ENCODE measurements around the gene PKM.

The PKM gene

GRCh38 chr15:72205273-72205672 is 25.7 kb downstream of the PKM start:
- H3K18ac ChIP-seq (ENCODE audit: low read length) = no peak overlapping the region
- H3K27ac ChIP-seq (replicated peaks; ENCODE audit: low read length) = no peak overlapping the region
- H2AK5ac ChIP-seq (ENCODE audit: low read depth, low read length) = no peak overlapping the region
- H3K4ac ChIP-seq (ENCODE audit: low read length) = no peak overlapping the region
- H4K8ac ChIP-seq (ENCODE audit: low read depth, low read length) = no peak overlapping the region
- peaks cover 7% of the 10 kb centered on the region for H3K79me1 ChIP-seq (ENCODE audit: low read depth, low read length)
- DNase-seq (ENCODE audit: low spot score) = no peak
- H3K14ac ChIP-seq (ENCODE audit: low read length) = no peak overlapping the region
- no peaks in the 10 kb centered on the region for H3K4me1 ChIP-seq (ENCODE audit: control insufficient read depth in 2 of 2, insufficient read depth in 1 of 2, low read depth in 1 of 2, low read length in 2 of 2)
- WGBS, 2 donors (ENCODE audit: extremely low coverage in 2 of 2, insufficient read length in 2 of 2, insufficient replicate concordance in 1 of 2) = no CpG with 5 or more reads among the region's 2 CpGs
- H3K9me3 ChIP-seq (replicated peaks in 1 of 2; ENCODE audit: control insufficient read depth in 2 of 2, insufficient read depth in 1 of 2, low read depth in 1 of 2, low read length in 2 of 2) = peaks cover 0 to 4% of the 10 kb centered on the region in 2 donors
- H2BK15ac ChIP-seq (ENCODE audit: low read length) = no peak overlapping the region
- H3K23ac ChIP-seq (ENCODE audit: low read depth, low read length, poor library complexity) = no peak overlapping the region
- H2AFZ ChIP-seq (ENCODE audit: low read length) = no peak overlapping the region
- no peak overlapping the region for H4K91ac ChIP-seq (ENCODE audit: low read depth, low read length, poor library complexity)
- H3K4me2 ChIP-seq (ENCODE audit: insufficient read depth, low read length, poor library complexity, severe bottlenecking) = no peak overlapping the region
- no peak overlapping the region for H2BK12ac ChIP-seq (ENCODE audit: low read length)
- H3K4me3 ChIP-seq (ENCODE audit: low read length in 2 of 2) = no peak overlapping the region
- H3K36me3 ChIP-seq (replicated peaks in 1 of 2; ENCODE audit: control insufficient read depth in 2 of 2, insufficient read depth in 2 of 2, low read length in 2 of 2) = peaks cover 87 to 99% of the 10 kb centered on the region in 2 donors
- no peak overlapping the region for H2BK5ac ChIP-seq (ENCODE audit: low read length)
- no peaks in the 10 kb centered on the region for H3K27me3 ChIP-seq (ENCODE audit: control insufficient read depth in 3 of 3, insufficient read depth in 3 of 3, low read depth in 1 of 3, low read length in 3 of 3)
- H2BK120ac ChIP-seq (ENCODE audit: low read depth, low read length) = no peak overlapping the region
- no peak overlapping the region for H3K9ac ChIP-seq (ENCODE audit: low read depth, low read length, poor library complexity)

- peaks cover 7% of the 10 kb centered on the region for H3K79me1 ChIP-seq (ENCODE audit: low read depth, low read length)
- H3K27me3 ChIP-seq (ENCODE audit: control insufficient read depth in 3 of 3, insufficient read depth in 3 of 3, low read depth in 1 of 3, low read length in 3 of 3) = no peaks in the 10 kb centered on the region
- H4K91ac ChIP-seq (ENCODE audit: low read depth, low read length, poor library complexity) = no peak overlapping the region
- no peak for DNase-seq (ENCODE audit: low spot score)
- no peak overlapping the region for H3K4me3 ChIP-seq (ENCODE audit: low read length in 2 of 2)
- H2BK12ac ChIP-seq (ENCODE audit: low read length) = no peak overlapping the region
- H3K4me2 ChIP-seq (ENCODE audit: insufficient read depth, low read length, poor library complexity, severe bottlenecking) = no peak overlapping the region
- no CpG with 5 or more reads among the region's 5 CpGs for WGBS, 2 donors (ENCODE audit: extremely low coverage in 2 of 2, insufficient read length in 2 of 2, insufficient replicate concordance in 1 of 2)
- H3K9me3 ChIP-seq (replicated peaks in 1 of 2; ENCODE audit: control insufficient read depth in 2 of 2, insufficient read depth in 1 of 2, low read depth in 1 of 2, low read length in 2 of 2) = peaks cover 0 to 4% of the 10 kb centered on the region in 2 donors
- no peak overlapping the region for H3K9ac ChIP-seq (ENCODE audit: low read depth, low read length, poor library complexity)
- no peak overlapping the region for H2BK15ac ChIP-seq (ENCODE audit: low read length)
- H3K14ac ChIP-seq (ENCODE audit: low read length) = no peak overlapping the region
- H2AK5ac ChIP-seq (ENCODE audit: low read depth, low read length) = no peak overlapping the region
- no peak overlapping the region for H2AFZ ChIP-seq (ENCODE audit: low read length)
- peaks cover 89 to 100% of the 10 kb centered on the region in 2 donors for H3K36me3 ChIP-seq (replicated peaks in 1 of 2; ENCODE audit: control insufficient read depth in 2 of 2, insufficient read depth in 2 of 2, low read length in 2 of 2)
- no peaks in the 10 kb centered on the region for H3K4me1 ChIP-seq (ENCODE audit: control insufficient read depth in 2 of 2, insufficient read depth in 1 of 2, low read depth in 1 of 2, low read length in 2 of 2)
- H3K27ac ChIP-seq (replicated peaks; ENCODE audit: low read length) = no peak overlapping the region
- H3K4ac ChIP-seq (ENCODE audit: low read length) = no peak overlapping the region
- H4K8ac ChIP-seq (ENCODE audit: low read depth, low read length) = no peak overlapping the region
- no peak overlapping the region for H2BK120ac ChIP-seq (ENCODE audit: low read depth, low read length)
- H3K23ac ChIP-seq (ENCODE audit: low read depth, low read length, poor library complexity) = peak overlapping the region; percentile 62
- no peak overlapping the region for H2BK5ac ChIP-seq (ENCODE audit: low read length)
- H3K18ac ChIP-seq (ENCODE audit: low read length) = no peak overlapping the region
Measured at GRCh38 chr15:72203507-72203837, 27.5 kb downstream of the PKM start.

GRCh38 chr15:72202801-72203506 is 28.0 kb downstream of the PKM start:
- peaks cover 0 to 1% (median 0%) of the 10 kb centered on the region in 3 experiments for H3K27me3 ChIP-seq (ENCODE audit: control insufficient read depth in 3 of 3, insufficient read depth in 3 of 3, low read depth in 1 of 3, low read length in 3 of 3)
- peaks cover 7% of the 10 kb centered on the region for H3K79me1 ChIP-seq (ENCODE audit: low read depth, low read length)
- no peak overlapping the region for H3K27ac ChIP-seq (replicated peaks; ENCODE audit: low read length)
- no peak overlapping the region for H3K18ac ChIP-seq (ENCODE audit: low read length)
- no peak overlapping the region for H2BK5ac ChIP-seq (ENCODE audit: low read length)
- H2AFZ ChIP-seq (ENCODE audit: low read length) = no peak overlapping the region
- no peak overlapping the region for H2BK12ac ChIP-seq (ENCODE audit: low read length)
- H3K9me3 ChIP-seq (replicated peaks in 1 of 2; ENCODE audit: control insufficient read depth in 2 of 2, insufficient read depth in 1 of 2, low read depth in 1 of 2, low read length in 2 of 2) = peaks cover 0 to 4% of the 10 kb centered on the region in 2 donors
- no peak overlapping the region for H2BK15ac ChIP-seq (ENCODE audit: low read length)
- no peak overlapping the region for H3K4me3 ChIP-seq (ENCODE audit: low read length in 2 of 2)
- peak overlapping the region; percentile 62 for H3K23ac ChIP-seq (ENCODE audit: low read depth, low read length, poor library complexity)
- no peak overlapping the region for H3K9ac ChIP-seq (ENCODE audit: low read depth, low read length, poor library complexity)
- H3K36me3 ChIP-seq (replicated peaks in 1 of 2; ENCODE audit: control insufficient read depth in 2 of 2, insufficient read depth in 2 of 2, low read length in 2 of 2) = peaks cover 86 to 100% of the 10 kb centered on the region in 2 donors
- H4K91ac ChIP-seq (ENCODE audit: low read depth, low read length, poor library complexity) = no peak overlapping the region
- no peak overlapping the region for H2BK120ac ChIP-seq (ENCODE audit: low read depth, low read length)
- no peak overlapping the region for H4K8ac ChIP-seq (ENCODE audit: low read depth, low read length)
- no peak overlapping the region for H3K4ac ChIP-seq (ENCODE audit: low read length)
- H3K14ac ChIP-seq (ENCODE audit: low read length) = no peak overlapping the region
- WGBS, 2 donors (ENCODE audit: extremely low coverage in 2 of 2, insufficient read length in 2 of 2, insufficient replicate concordance in 1 of 2) = no CpG with 5 or more reads among the region's 8 CpGs
- H3K4me1 ChIP-seq (ENCODE audit: control insufficient read depth in 2 of 2, insufficient read depth in 1 of 2, low read depth in 1 of 2, low read length in 2 of 2) = no peaks in the 10 kb centered on the region
- no peak overlapping the region for H2AK5ac ChIP-seq (ENCODE audit: low read depth, low read length)
- H3K4me2 ChIP-seq (ENCODE audit: insufficient read depth, low read length, poor library complexity, severe bottlenecking) = no peak overlapping the region
- no peak for DNase-seq (ENCODE audit: low spot score)

- no peak overlapping the region for H2BK120ac ChIP-seq (ENCODE audit: low read depth, low read length)
- H3K27me3 ChIP-seq (ENCODE audit: control insufficient read depth in 3 of 3, insufficient read depth in 3 of 3, low read depth in 1 of 3, low read length in 3 of 3) = peaks cover 0 to 5% (median 0%) of the 10 kb centered on the region in 3 experiments
- no peak overlapping the region for H2BK5ac ChIP-seq (ENCODE audit: low read length)
- H3K4me2 ChIP-seq (ENCODE audit: insufficient read depth, low read length, poor library complexity, severe bottlenecking) = no peak overlapping the region
- no peak overlapping the region for H3K4ac ChIP-seq (ENCODE audit: low read length)
- H2BK15ac ChIP-seq (ENCODE audit: low read length) = no peak overlapping the region
- no peak overlapping the region for H3K27ac ChIP-seq (replicated peaks; ENCODE audit: low read length)
- WGBS, 2 donors (ENCODE audit: extremely low coverage in 2 of 2, insufficient read length in 2 of 2, insufficient replicate concordance in 1 of 2) = no CpG with 5 or more reads among the region's 13 CpGs
- H3K36me3 ChIP-seq (replicated peaks in 1 of 2; ENCODE audit: control insufficient read depth in 2 of 2, insufficient read depth in 2 of 2, low read length in 2 of 2) = peaks cover 79 to 94% of the 10 kb centered on the region in 2 donors
- no peak overlapping the region for H2BK12ac ChIP-seq (ENCODE audit: low read length)
- no peak overlapping the region for H2AFZ ChIP-seq (ENCODE audit: low read length)
- no peak overlapping the region for H3K18ac ChIP-seq (ENCODE audit: low read length)
- H3K14ac ChIP-seq (ENCODE audit: low read length) = no peak overlapping the region
- H3K9ac ChIP-seq (ENCODE audit: low read depth, low read length, poor library complexity) = no peak overlapping the region
- no peak overlapping the region for H4K8ac ChIP-seq (ENCODE audit: low read depth, low read length)
- H3K4me1 ChIP-seq (ENCODE audit: control insufficient read depth in 2 of 2, insufficient read depth in 1 of 2, low read depth in 1 of 2, low read length in 2 of 2) = no peaks in the 10 kb centered on the region
- no peak overlapping the region for H4K91ac ChIP-seq (ENCODE audit: low read depth, low read length, poor library complexity)
- H3K79me1 ChIP-seq (ENCODE audit: low read depth, low read length) = peaks cover 7% of the 10 kb centered on the region
- peaks cover 0 to 2% of the 10 kb centered on the region in 2 donors for H3K9me3 ChIP-seq (replicated peaks in 1 of 2; ENCODE audit: control insufficient read depth in 2 of 2, insufficient read depth in 1 of 2, low read depth in 1 of 2, low read length in 2 of 2)
- no peak overlapping the region for H3K23ac ChIP-seq (ENCODE audit: low read depth, low read length, poor library complexity)
- H2AK5ac ChIP-seq (ENCODE audit: low read depth, low read length) = no peak overlapping the region
- no peak for DNase-seq (ENCODE audit: low spot score)
- no peak overlapping the region for H3K4me3 ChIP-seq (ENCODE audit: low read length in 2 of 2)
Measured at GRCh38 chr15:72202302-72202701, 28.7 kb downstream of the PKM start.

Measured in neuronal stem cell (in vitro differentiated cells).